HEK293 (cell line): ENCODE data around the gene RPS6KB1.

ENCODE experiments used
- CTCF ChIP-seq: fragments of 450-650 bp; formaldehyde crosslinking; IDR thresholded peaks from 2 replicates; pipeline ENCODE4 v1.5.1; 2016; ENCODE audit warnings: missing biosample characterization, missing genetic modification characterization
- ELK4 ChIP-seq: IDR thresholded peaks from 2 replicates; pipeline ENCODE4 v1.6.1; 2011; ENCODE audit warnings: mild to moderate bottlenecking, low read depth, low read length, borderline replicate concordance
- IKZF3 ChIP-seq: fragments of 450-650 bp; IDR thresholded peaks from 2 replicates; pipeline ENCODE4 v1.5.0; 2018; ENCODE audit warnings: missing biosample characterization, mild to moderate bottlenecking, missing genetic modification characterization, moderate library complexity
- KLF16 ChIP-seq: fragments of 450-650 bp; formaldehyde crosslinking; IDR thresholded peaks from 2 replicates; pipeline ENCODE4 v1.5.1; 2017; ENCODE audit warnings: missing biosample characterization, missing genetic modification characterization
- OSR2 ChIP-seq: fragments of 450-650 bp; formaldehyde crosslinking; IDR thresholded peaks from 2 replicates; pipeline ENCODE4 v1.5.1; 2016; ENCODE audit warnings: missing biosample characterization, missing genetic modification characterization
- ZNF433 ChIP-seq: fragments of 450-650 bp; formaldehyde crosslinking; IDR thresholded peaks from 2 replicates; pipeline ENCODE4 v1.5.1; 2016; ENCODE audit warnings: missing biosample characterization, missing genetic modification characterization, low read depth
- ZNF449 ChIP-seq: fragments of 450-650 bp; formaldehyde crosslinking; IDR thresholded peaks from 2 replicates; pipeline ENCODE4 v1.5.1; 2017; ENCODE audit warnings: missing biosample characterization, mild to moderate bottlenecking, missing genetic modification characterization, moderate library complexity
- ZNF610 ChIP-seq: fragments of 450-650 bp; formaldehyde crosslinking; IDR thresholded peaks from 2 replicates; pipeline ENCODE4 v1.5.1; 2016; ENCODE audit warnings: missing biosample characterization, missing genetic modification characterization, borderline replicate concordance
- ZNF785 ChIP-seq: fragments of 450-650 bp; formaldehyde crosslinking; IDR thresholded peaks from 2 replicates; pipeline ENCODE4 v1.5.1; 2016; ENCODE audit warnings: missing biosample characterization, missing genetic modification characterization
- ZNF830 ChIP-seq: fragments of 450-650 bp; IDR thresholded peaks from 2 replicates; pipeline ENCODE4 v1.5.0; 2018; ENCODE audit warnings: missing biosample characterization, missing genetic modification characterization, low read depth, mild to moderate bottlenecking, moderate library complexity

GRCh38 chr17:59892251-59892923, 534 bp upstream of the RPS6KB1 start:
- TF ChIP-seq ELK4 (no peak), CTCF (tag by site-specific recombination) (no peak; the same call in 1 of the 2 replicates), KLF16 (tag by site-specific recombination) (no peak), ZNF433 (no peak), ZNF830 (tag by site-specific recombination) (no peak), OSR2 (no peak), ZNF449 (tag by site-specific recombination) (no peak), ZNF610 (no peak), IKZF3 (no peak), ZNF785 (tag by site-specific recombination) (no peak)
